K562 (cell line): ENCODE measurements around the gene FUT9. TPM values are rescaled to one million over a fixed set of nuclear protein-coding genes. Genes with fewer than 3 reads are reported as not detected.

ENCODE experiments used
- ATAC-seq: fragments of 200-7000 bp; cut with Tn5 transposase; 3 replicates; pipeline ENCODE4 v1.9.1; 2020; ENCODE audit warnings: moderate library complexity
- BruUV-seq: library from RNA; stranded (reverse); fragments of 400-500 nt; replicated peaks from 2 replicates; lab custom pipeline; 2021; lab: Mats Ljungman, UMichigan
- CTCF ChIA-PET: fragments of 300-600 bp; formaldehyde crosslinking; extraction: SDS; loops from one replicate; lab custom pipeline; 2021; ENCODE audit warnings: low intra/inter-chr PET ratio; lab: Yijun Ruan, JAX
- POLR2A ChIA-PET: fragments of 300-600, 350-650 bp; sonication (Branson Sonifier 250); formaldehyde crosslinking; extraction: SDS; loops from one replicate; lab custom pipeline; 2021; ENCODE audit warnings: antibody characterized with exemption, inconsistent platforms; lab: Yijun Ruan, JAX
- DNase-seq, 4 experiments: peaks; one replicate each; pipeline versions ENCODE4 v3.0.0 to v3.0.0-alpha.2; 2011 to 2018; ENCODE audit warnings: low spot score in 3 of 4, mixed read lengths in 3 of 4; ENCODE audit errors: extremely low read depth in 1 of 4
- FAIRE-seq: peaks from 2 replicates; lab custom pipeline; 2011; peaks lifted over from hg19 to GRCh38; lab: Jason Lieb, UNC
- H2AFZ ChIP-seq: 2 replicates; pipeline ENCODE4 v1.6.0; 2011; ENCODE audit warnings: low read depth, low read length, control low read depth, inconsistent platforms
- H3K27ac ChIP-seq: fragments of 200-600 bp; 3 replicates; pipeline ENCODE4 v1.8.0; 2011; ENCODE audit warnings: low read depth, mild to moderate bottlenecking, control low read depth, inconsistent platforms, low read length, moderate library complexity, mixed read lengths; ENCODE audit errors: extremely low read depth
- H3K27me3 ChIP-seq, 2 experiments: fragments of 300-600 bp in 1 of 2; 2 replicates in 1 of 2; 3 replicates in 1 of 2; pipeline versions ENCODE4 v1.6.0 to v1.8.0; 2011; ENCODE audit warnings: inconsistent platforms in 2 of 2, low read length in 2 of 2, mild to moderate bottlenecking in 1 of 2, mixed read lengths in 1 of 2, moderate library complexity in 1 of 2; ENCODE audit not compliant: control insufficient read depth in 2 of 2, insufficient read depth in 2 of 2
- H3K36me3 ChIP-seq: fragments of 300-600 bp; 3 replicates; pipeline ENCODE4 v1.8.0; 2011; ENCODE audit warnings: mild to moderate bottlenecking, low read length, inconsistent platforms; ENCODE audit not compliant: control insufficient read depth, insufficient read depth
- H3K4me1 ChIP-seq, 2 experiments: fragments of 200-600 bp in 1 of 2; replicated peaks in 1 of 2; 2 replicates in 1 of 2; 3 replicates in 1 of 2; pipeline versions ENCODE4 v1.5.1 to v1.8.0; 2011; ENCODE audit warnings: inconsistent platforms in 2 of 2, low read length in 2 of 2, mild to moderate bottlenecking in 1 of 2, mixed read lengths in 1 of 2, moderate library complexity in 1 of 2; ENCODE audit not compliant: control insufficient read depth in 2 of 2, insufficient read depth in 2 of 2
- H3K4me2 ChIP-seq: 2 replicates; pipeline ENCODE4 v1.6.1; 2011; ENCODE audit warnings: low read length, control low read depth, inconsistent platforms, mixed read lengths; ENCODE audit not compliant: insufficient read depth
- H3K4me3 ChIP-seq: fragments of 200-600 bp; sonication (generic), shearing (Covaris generic); 2 replicates; pipeline ENCODE4 v1.5.1; 2016; ENCODE audit warnings: control low read depth, inconsistent platforms
- H3K79me2 ChIP-seq: fragments of 200-600 bp; 3 replicates; pipeline ENCODE4 v1.8.0; 2011; ENCODE audit warnings: low read length, inconsistent platforms; ENCODE audit not compliant: control insufficient read depth, insufficient read depth
- H3K9ac ChIP-seq, 2 experiments: 2 replicates each; pipeline versions ENCODE4 v1.6.0 to v1.6.1; 2011; ENCODE audit warnings: low read depth in 2 of 2, low read length in 2 of 2, control low read depth in 1 of 2, inconsistent platforms in 1 of 2, mild to moderate bottlenecking in 1 of 2, mixed read lengths in 1 of 2; ENCODE audit not compliant: insufficient read depth in 1 of 2
- H3K9me1 ChIP-seq: one replicate; pipeline ENCODE4 v1.6.0; 2011; ENCODE audit warnings: inconsistent platforms, mild to moderate bottlenecking, low read length, moderate library complexity; ENCODE audit not compliant: control insufficient read depth, insufficient read depth
- H3K9me3 ChIP-seq: replicated peaks from 2 replicates; pipeline ENCODE4 v1.5.1; 2011; ENCODE audit warnings: low read depth, low read length, inconsistent platforms; ENCODE audit not compliant: control insufficient read depth, insufficient read depth
- H4K20me1 ChIP-seq: replicated peaks from 2 replicates; pipeline ENCODE4 v1.6.1; 2011; ENCODE audit warnings: low read length, inconsistent platforms, mixed read lengths; ENCODE audit not compliant: control insufficient read depth, insufficient read depth
- ARHGAP35 ChIP-seq: fragments of 450-650 bp; IDR thresholded peaks from 2 replicates; pipeline ENCODE4 v1.6.1; 2018; ENCODE audit not compliant: partially characterized antibody
- BRD9 ChIP-seq: fragments of 450-650 bp; IDR thresholded peaks from 2 replicates; pipeline ENCODE4 v1.6.1; 2018; ENCODE audit warnings: low read depth; ENCODE audit not compliant: partially characterized antibody
- E4F1 ChIP-seq: fragments of 250-450 bp; sonication (Bioruptor Pico); IDR thresholded peaks from 2 replicates; pipeline ENCODE4 v1.5.0; 2021; ENCODE audit warnings: mild to moderate bottlenecking, borderline replicate concordance
- ELF2 ChIP-seq: fragments of 250-450 bp; sonication (Bioruptor Pico); IDR thresholded peaks from 2 replicates; pipeline ENCODE4 v1.5.0; 2021; ENCODE audit warnings: mild to moderate bottlenecking
- HOXB6 ChIP-seq: fragments of 250-450 bp; sonication (Bioruptor Pico); IDR thresholded peaks from 2 replicates; pipeline ENCODE4 v1.5.1; 2022; ENCODE audit warnings: mild to moderate bottlenecking, borderline replicate concordance
- KHSRP ChIP-seq: fragments of 450-650 bp; IDR thresholded peaks from 2 replicates; pipeline ENCODE4 v1.6.1; 2017
- NCOA4 ChIP-seq: fragments of 450-650 bp; IDR thresholded peaks from 2 replicates; pipeline ENCODE4 v1.6.1; 2018; ENCODE audit warnings: mild to moderate bottlenecking; ENCODE audit not compliant: partially characterized antibody
- SMAD3 ChIP-seq: fragments of 450-650 bp; formaldehyde crosslinking; conservative IDR thresholded peaks from 2 replicates; pipeline ENCODE4 v1.4.0; 2020; ENCODE audit warnings: mild to moderate bottlenecking
- SMARCA4 ChIP-seq: fragments of 450-650 bp; IDR thresholded peaks from 2 replicates; pipeline ENCODE4 v1.6.1; 2016
- SNIP1 ChIP-seq: fragments of 450-650 bp; IDR thresholded peaks from 2 replicates; pipeline ENCODE4 v1.7.1; 2017; ENCODE audit warnings: low read depth, mild to moderate bottlenecking
- TCF7L2 ChIP-seq: fragments of 150-350 bp; IDR thresholded peaks from 2 replicates; pipeline ENCODE4 v1.6.1; 2016; ENCODE audit warnings: low read depth, mild to moderate bottlenecking, low read length, moderate library complexity
- XRCC3 ChIP-seq: fragments of 450-650 bp; IDR thresholded peaks from 2 replicates; pipeline ENCODE4 v1.6.1; 2017; ENCODE audit warnings: mild to moderate bottlenecking, moderate library complexity
- ZNF143 ChIP-seq: sonication (generic); formaldehyde crosslinking; IDR thresholded peaks from 2 replicates; pipeline ENCODE4 v1.9.0; 2022; ENCODE audit warnings: mild to moderate bottlenecking, missing genetic modification reagents
- ZNF717 ChIP-seq: fragments of 250-450 bp; sonication (Bioruptor Pico); IDR thresholded peaks from 2 replicates; pipeline ENCODE4 v1.5.0; 2021
- WGBS: fragments of 100-300 bp; shearing (Covaris generic); methylation state at CpG from one replicate; pipeline ENCODE4 v1.1.6; 2016; ENCODE audit warnings: low coverage, mixed read lengths; ENCODE audit not compliant: insufficient coverage; ENCODE audit errors: missing lambda C conversion rate; 5-methylcytosine and 5-hydroxymethylcytosine counted together
- in situ Hi-C: fragments of 300-500 bp; cut with MboI; formaldehyde crosslinking; loops from 4 replicates; pipeline ENCODE4 v1.15.0; 2018; ENCODE audit warnings: inconsistent platforms, mixed read lengths
- intact Hi-C: fragments of 100-400 bp; cut with micrococcal nuclease; formaldehyde crosslinking; loops from 2 replicates; pipeline ENCODE4 v1.14.2; 2022
- polyA plus RNA-seq, 8 experiments: library from polyadenylated mRNA; depleted of rRNA in 4 of 8; stranded (reverse) in 5 of 8; unstranded in 3 of 8; fragments of >200 nt; fragmentation: Nextera tagmentation in 2 of 8; fragmentation: Illumina TruSeq in 1 of 8; extraction: Ambion mirVana in 2 of 8; extraction: Trizol in 1 of 8; gene quantifications; 2 replicates each; pipeline versions ENCODE4 v1.2.1 to v1.2.3, GENCODE V29; 2011 to 2014; ENCODE audit warnings: inconsistent platforms in 1 of 8, missing spikeins in 1 of 8
- total RNA-seq, 7 experiments: library from RNA; depleted of rRNA in 6 of 7; stranded (reverse); fragments of >200 nt in 6 of 7; fragmentation: Illumina TruSeq in 2 of 7; extraction: Trizol in 2 of 7; gene quantifications; 2 replicates each; pipeline versions ENCODE4 v1.2.1 to v1.2.3, GENCODE V29; 2011 to 2021; ENCODE audit warnings: low replicate concordance in 1 of 7
- TF ChIP-seq, protein P1 (sequence below): fragments of 150-350 bp; IDR thresholded peaks from 2 replicates; pipeline ENCODE4 v1.6.1; 2014; ENCODE audit warnings: low read depth, mild to moderate bottlenecking, low read length, borderline replicate concordance
- TF ChIP-seq, protein P2 (sequence below): sonication (generic); formaldehyde crosslinking; IDR thresholded peaks from 2 replicates; pipeline ENCODE4 v1.9.0; 2022; ENCODE audit warnings: mild to moderate bottlenecking, missing genetic modification reagents

FUT9 gene
- total and polyA plus RNA-seq, 9 of the 15 experiments (the other 6 are each of a cell fraction or from before 2014, with no cell fraction given), result not detected

DNA sequence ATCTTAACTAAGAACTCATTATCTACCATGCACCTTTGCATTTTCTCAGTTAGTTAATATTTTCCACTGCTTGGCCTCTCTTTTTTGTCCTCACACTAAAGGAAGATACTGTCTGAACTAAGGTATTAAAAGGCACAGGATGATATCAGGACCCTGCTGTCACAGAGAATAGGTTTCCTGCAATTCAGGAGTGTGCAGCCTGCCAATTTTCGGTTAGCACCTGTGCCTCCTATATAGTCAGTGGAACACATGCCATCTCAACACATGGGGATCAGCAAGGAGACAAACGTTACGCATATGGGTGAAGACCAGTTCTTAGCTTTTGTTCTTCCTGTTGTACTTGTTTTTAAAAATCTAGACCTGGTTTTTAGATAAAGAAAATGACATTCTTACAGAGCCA lies 71.0 kb downstream of the FUT9 start (continued):
- no peak for TF ChIP-seq SNIP1

DNA sequence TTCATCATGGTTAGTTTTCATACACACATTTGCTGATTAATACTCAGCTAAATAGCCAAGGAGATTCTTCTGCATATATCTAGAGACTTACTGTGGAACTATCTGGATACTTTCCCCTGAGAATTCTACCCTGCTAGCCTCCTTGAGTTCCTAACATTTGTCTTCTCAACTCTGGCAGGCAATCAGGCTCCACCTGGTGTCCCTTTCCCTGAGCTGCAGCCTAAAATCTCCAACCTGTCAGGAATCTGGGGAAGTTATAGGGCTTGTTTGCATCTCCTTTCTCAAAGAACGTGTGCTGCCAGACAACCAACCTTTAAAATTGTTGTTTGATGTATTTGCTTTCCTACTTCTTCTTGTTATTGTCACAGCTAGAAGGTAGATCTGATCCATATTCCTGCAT lies 73.4 kb downstream of the FUT9 start:
- no peak for FAIRE-seq
- Histone ChIP-seq H3K9me3 (no peaks in the 10 kb centered on the region; the same call in 1 of the 2 replicates), H3K27ac (no peak overlapping the region), H3K9ac (no peak overlapping the region), H4K20me1 (no peaks in the 10 kb centered on the region), H3K27me3 (no peaks in the 10 kb centered on the region), H3K36me3 (no peaks in the 10 kb centered on the region), H3K9me1 (no peaks in the 10 kb centered on the region), H3K4me1 (no peaks in the 10 kb centered on the region), H3K4me3 (no peak overlapping the region), H3K79me2 (no peaks in the 10 kb centered on the region), H3K4me2 (no peak overlapping the region), H2AFZ (no peak overlapping the region)
- ChIA-PET POLR2A (no interaction called here), CTCF (no interaction called here)
- no peak for DNase-seq
- intact Hi-C loops (no loop called here), in situ Hi-C loops (no loop called here)
- BruUV-seq, result no TSS peak
- ATAC-seq, result no peak
- WGBS, result 0% methylated on average over 1 of the region's 1 CpG
- TF ChIP-seq ARHGAP35, result no peak
- TF ChIP-seq, protein P1, sequence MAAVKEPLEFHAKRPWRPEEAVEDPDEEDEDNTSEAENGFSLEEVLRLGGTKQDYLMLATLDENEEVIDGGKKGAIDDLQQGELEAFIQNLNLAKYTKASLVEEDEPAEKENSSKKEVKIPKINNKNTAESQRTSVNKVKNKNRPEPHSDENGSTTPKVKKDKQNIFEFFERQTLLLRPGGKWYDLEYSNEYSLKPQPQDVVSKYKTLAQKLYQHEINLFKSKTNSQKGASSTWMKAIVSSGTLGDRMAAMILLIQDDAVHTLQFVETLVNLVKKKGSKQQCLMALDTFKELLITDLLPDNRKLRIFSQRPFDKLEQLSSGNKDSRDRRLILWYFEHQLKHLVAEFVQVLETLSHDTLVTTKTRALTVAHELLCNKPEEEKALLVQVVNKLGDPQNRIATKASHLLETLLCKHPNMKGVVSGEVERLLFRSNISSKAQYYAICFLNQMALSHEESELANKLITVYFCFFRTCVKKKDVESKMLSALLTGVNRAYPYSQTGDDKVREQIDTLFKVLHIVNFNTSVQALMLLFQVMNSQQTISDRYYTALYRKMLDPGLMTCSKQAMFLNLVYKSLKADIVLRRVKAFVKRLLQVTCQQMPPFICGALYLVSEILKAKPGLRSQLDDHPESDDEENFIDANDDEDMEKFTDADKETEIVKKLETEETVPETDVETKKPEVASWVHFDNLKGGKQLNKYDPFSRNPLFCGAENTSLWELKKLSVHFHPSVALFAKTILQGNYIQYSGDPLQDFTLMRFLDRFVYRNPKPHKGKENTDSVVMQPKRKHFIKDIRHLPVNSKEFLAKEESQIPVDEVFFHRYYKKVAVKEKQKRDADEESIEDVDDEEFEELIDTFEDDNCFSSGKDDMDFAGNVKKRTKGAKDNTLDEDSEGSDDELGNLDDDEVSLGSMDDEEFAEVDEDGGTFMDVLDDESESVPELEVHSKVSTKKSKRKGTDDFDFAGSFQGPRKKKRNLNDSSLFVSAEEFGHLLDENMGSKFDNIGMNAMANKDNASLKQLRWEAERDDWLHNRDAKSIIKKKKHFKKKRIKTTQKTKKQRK, result no peak
- no peak for TF ChIP-seq KHSRP
- TF ChIP-seq ELF2 (CRISPR knock-in tag), result no peak
- TF ChIP-seq, protein P2, sequence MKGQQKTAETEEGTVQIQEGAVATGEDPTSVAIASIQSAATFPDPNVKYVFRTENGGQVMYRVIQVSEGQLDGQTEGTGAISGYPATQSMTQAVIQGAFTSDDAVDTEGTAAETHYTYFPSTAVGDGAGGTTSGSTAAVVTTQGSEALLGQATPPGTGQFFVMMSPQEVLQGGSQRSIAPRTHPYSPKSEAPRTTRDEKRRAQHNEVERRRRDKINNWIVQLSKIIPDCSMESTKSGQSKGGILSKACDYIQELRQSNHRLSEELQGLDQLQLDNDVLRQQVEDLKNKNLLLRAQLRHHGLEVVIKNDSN (CRISPR knock-in tag), result no peak
- no peak for TF ChIP-seq NCOA4
- no peak for TF ChIP-seq TCF7L2
- TF ChIP-seq SMARCA4, result no peak
- TF ChIP-seq ZNF143 (CRISPR knock-in tag), result no peak
- no peak for TF ChIP-seq ZNF717 (CRISPR knock-in tag)
- no peak for TF ChIP-seq HOXB6 (CRISPR knock-in tag)
- no peak for TF ChIP-seq XRCC3
- no peak for TF ChIP-seq SMAD3 (CRISPR knock-in tag)
- TF ChIP-seq E4F1 (CRISPR knock-in tag), result no peak
- TF ChIP-seq BRD9, result no peak
